K562 (cell line): ENCODE results near the gene EIF4E1B. TPM values are rescaled to one million over a fixed set of nuclear protein-coding genes. Genes with fewer than 3 reads are reported as not detected.
A peak's percentile ranks its signal among the peaks of the same experiment; 100 is the strongest.

Experiments used
- EP400 ChIP-seq: fragments of 450-650 bp; IDR thresholded peaks from 2 replicates; pipeline ENCODE4 v1.6.1; 2017; ENCODE audit warnings: antibody characterized with exemption, mild to moderate bottlenecking, moderate library complexity
- HDAC2 ChIP-seq: fragments of 450-650 bp; IDR thresholded peaks from 2 replicates; pipeline ENCODE4 v1.6.1; 2016; ENCODE audit warnings: mild to moderate bottlenecking
- JUND ChIP-seq, 2 experiments: IDR thresholded peaks; 2 replicates in 1 of 2; 3 replicates in 1 of 2; pipeline ENCODE4 v1.6.1; 2011; ENCODE audit warnings: borderline replicate concordance in 2 of 2, low read depth in 2 of 2, low read length in 2 of 2, improper control_type of control experiment in 1 of 2, missing biosample characterization in 1 of 2, missing genetic modification characterization in 1 of 2, missing genetic modification reagents in 1 of 2
- NEUROD1 ChIP-seq: fragments of 150-350 bp; IDR thresholded peaks from 2 replicates; pipeline ENCODE4 v1.6.1; 2014; ENCODE audit warnings: borderline replicate concordance, low read length, low read depth; ENCODE audit not compliant: partially characterized antibody
- TEAD4 ChIP-seq, 2 experiments: sonication (generic) in 1 of 2; formaldehyde crosslinking in 1 of 2; IDR thresholded peaks; 2 replicates each; pipeline versions ENCODE4 v1.6.1 to v1.8.0; 2012 to 2022; ENCODE audit warnings: borderline replicate concordance in 1 of 2, inconsistent platforms in 1 of 2, low read length in 1 of 2, mild to moderate bottlenecking in 1 of 2, missing genetic modification reagents in 1 of 2
- ZNF398 ChIP-seq: fragments of 250-450 bp; sonication (Bioruptor Pico); IDR thresholded peaks from 2 replicates; pipeline ENCODE4 v1.8.0; 2021; ENCODE audit warnings: moderate library complexity, mild to moderate bottlenecking, inconsistent platforms
- ZNF696 ChIP-seq: fragments of 250-450 bp; sonication (Bioruptor Pico); conservative IDR thresholded peaks from 2 replicates; pipeline ENCODE4 v1.4.0; 2020; ENCODE audit warnings: mild to moderate bottlenecking, moderate library complexity
- polyA plus RNA-seq, 8 experiments: library from polyadenylated mRNA; depleted of rRNA in 4 of 8; stranded (reverse) in 5 of 8; unstranded in 3 of 8; fragments of >200 nt; fragmentation: Nextera tagmentation in 2 of 8; fragmentation: Illumina TruSeq in 1 of 8; extraction: Ambion mirVana in 2 of 8; extraction: Trizol in 1 of 8; gene quantifications; 2 replicates each; pipeline versions ENCODE4 v1.2.1 to v1.2.3, GENCODE V29; 2011 to 2014; ENCODE audit warnings: inconsistent platforms in 1 of 8, missing spikeins in 1 of 8
- total RNA-seq, 7 experiments: library from RNA; depleted of rRNA in 6 of 7; stranded (reverse); fragments of >200 nt in 6 of 7; fragmentation: Illumina TruSeq in 2 of 7; extraction: Trizol in 2 of 7; gene quantifications; 2 replicates each; pipeline versions ENCODE4 v1.2.1 to v1.2.3, GENCODE V29; 2011 to 2021; ENCODE audit warnings: low replicate concordance in 1 of 7
- TF ChIP-seq, protein P1 (sequence below): sonication (generic); formaldehyde crosslinking; IDR thresholded peaks from 2 replicates; pipeline ENCODE4 v1.8.0; 2022; ENCODE audit warnings: mild to moderate bottlenecking, missing genetic modification reagents
- TF ChIP-seq, protein P2 (sequence below), 2 experiments: fragments of 450-650 bp; IDR thresholded peaks; 2 replicates each; pipeline ENCODE4 v1.6.1; 2018; ENCODE audit warnings: mild to moderate bottlenecking in 2 of 2, low read depth in 1 of 2; ENCODE audit not compliant: partially characterized antibody in 2 of 2

Gene EIF4E1B
- total and polyA plus RNA-seq, 9 of the 15 experiments (the other 6 are each of a cell fraction or from before 2014, with no cell fraction given), result not detected

DNA sequence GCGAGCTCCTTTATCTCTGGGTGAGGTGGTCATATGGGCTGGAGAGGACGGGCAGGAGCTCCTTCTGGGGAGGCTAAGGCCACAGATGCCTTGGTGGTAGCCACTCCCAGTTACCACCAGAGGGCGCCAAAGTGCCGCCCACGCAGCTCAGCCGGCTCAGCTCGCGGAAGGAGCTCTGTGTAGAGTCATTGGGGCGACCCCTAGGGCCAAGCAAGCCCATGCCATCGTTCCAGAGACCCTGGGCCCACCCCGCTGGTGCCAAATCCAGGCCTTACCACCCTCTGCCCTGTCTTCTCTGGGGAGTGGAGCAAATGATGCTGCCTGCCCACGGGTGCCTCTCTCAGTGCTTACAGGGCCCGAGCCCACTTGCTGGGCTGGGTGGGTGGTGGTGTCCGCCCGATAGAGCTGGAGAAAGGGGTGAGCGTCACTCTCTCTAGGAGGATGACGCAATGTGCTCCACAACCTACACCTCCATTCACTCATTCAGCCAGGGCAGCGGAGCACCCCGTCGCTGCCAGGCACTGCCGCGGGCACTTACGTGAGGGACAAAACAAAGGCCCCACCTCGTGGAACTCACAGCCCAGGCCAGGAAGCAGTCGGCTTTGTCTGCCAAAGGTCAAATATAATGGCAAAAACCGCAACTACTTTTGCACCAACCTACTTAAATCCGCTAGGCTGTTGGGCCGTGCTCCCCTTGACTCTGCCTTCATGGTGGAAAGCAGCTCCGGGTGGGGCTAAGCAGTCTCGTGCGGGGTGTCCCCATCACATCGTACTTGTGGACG, 30.6 kb downstream of the EIF4E1B start (continued):
- TF ChIP-seq, protein P1, sequence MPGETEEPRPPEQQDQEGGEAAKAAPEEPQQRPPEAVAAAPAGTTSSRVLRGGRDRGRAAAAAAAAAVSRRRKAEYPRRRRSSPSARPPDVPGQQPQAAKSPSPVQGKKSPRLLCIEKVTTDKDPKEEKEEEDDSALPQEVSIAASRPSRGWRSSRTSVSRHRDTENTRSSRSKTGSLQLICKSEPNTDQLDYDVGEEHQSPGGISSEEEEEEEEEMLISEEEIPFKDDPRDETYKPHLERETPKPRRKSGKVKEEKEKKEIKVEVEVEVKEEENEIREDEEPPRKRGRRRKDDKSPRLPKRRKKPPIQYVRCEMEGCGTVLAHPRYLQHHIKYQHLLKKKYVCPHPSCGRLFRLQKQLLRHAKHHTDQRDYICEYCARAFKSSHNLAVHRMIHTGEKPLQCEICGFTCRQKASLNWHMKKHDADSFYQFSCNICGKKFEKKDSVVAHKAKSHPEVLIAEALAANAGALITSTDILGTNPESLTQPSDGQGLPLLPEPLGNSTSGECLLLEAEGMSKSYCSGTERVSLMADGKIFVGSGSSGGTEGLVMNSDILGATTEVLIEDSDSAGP (CRISPR knock-in tag), result no peak
- peak; percentile 28 for TF ChIP-seq NEUROD1
- TF ChIP-seq EP400, result no peak
- TF ChIP-seq JUND (IDR thresholded peaks at IDR 0.05; ENCODE audit: borderline replicate concordance, low read depth, low read length), result 0 out of 2 replicates have a peak, but pooled peaks have one; percentile 16
- no peak for TF ChIP-seq JUND (tag; IDR thresholded peaks at IDR 0.05; ENCODE audit: borderline replicate concordance, low read depth, low read length)
- no peak for TF ChIP-seq HDAC2
- no peak for TF ChIP-seq TEAD4 (IDR thresholded peaks at IDR 0.05; ENCODE audit: low read length)
- TF ChIP-seq TEAD4 (CRISPR knock-in tag; IDR thresholded peaks at IDR 0.05; ENCODE audit: borderline replicate concordance), result no peak
- no peak for TF ChIP-seq ZNF696 (CRISPR knock-in tag)
- TF ChIP-seq, protein P2, sequence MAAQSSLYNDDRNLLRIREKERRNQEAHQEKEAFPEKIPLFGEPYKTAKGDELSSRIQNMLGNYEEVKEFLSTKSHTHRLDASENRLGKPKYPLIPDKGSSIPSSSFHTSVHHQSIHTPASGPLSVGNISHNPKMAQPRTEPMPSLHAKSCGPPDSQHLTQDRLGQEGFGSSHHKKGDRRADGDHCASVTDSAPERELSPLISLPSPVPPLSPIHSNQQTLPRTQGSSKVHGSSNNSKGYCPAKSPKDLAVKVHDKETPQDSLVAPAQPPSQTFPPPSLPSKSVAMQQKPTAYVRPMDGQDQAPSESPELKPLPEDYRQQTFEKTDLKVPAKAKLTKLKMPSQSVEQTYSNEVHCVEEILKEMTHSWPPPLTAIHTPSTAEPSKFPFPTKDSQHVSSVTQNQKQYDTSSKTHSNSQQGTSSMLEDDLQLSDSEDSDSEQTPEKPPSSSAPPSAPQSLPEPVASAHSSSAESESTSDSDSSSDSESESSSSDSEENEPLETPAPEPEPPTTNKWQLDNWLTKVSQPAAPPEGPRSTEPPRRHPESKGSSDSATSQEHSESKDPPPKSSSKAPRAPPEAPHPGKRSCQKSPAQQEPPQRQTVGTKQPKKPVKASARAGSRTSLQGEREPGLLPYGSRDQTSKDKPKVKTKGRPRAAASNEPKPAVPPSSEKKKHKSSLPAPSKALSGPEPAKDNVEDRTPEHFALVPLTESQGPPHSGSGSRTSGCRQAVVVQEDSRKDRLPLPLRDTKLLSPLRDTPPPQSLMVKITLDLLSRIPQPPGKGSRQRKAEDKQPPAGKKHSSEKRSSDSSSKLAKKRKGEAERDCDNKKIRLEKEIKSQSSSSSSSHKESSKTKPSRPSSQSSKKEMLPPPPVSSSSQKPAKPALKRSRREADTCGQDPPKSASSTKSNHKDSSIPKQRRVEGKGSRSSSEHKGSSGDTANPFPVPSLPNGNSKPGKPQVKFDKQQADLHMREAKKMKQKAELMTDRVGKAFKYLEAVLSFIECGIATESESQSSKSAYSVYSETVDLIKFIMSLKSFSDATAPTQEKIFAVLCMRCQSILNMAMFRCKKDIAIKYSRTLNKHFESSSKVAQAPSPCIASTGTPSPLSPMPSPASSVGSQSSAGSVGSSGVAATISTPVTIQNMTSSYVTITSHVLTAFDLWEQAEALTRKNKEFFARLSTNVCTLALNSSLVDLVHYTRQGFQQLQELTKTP (IDR thresholded peaks at IDR 0.05; ENCODE audit: low read depth in 1 of 2, partially characterized antibody in 2 of 2), result no peak
- no peak for TF ChIP-seq ZNF398 (CRISPR knock-in tag)
